HepG2 (cell line): ENCODE results near the gene ABHD3. TPM values are rescaled to one million over a fixed set of nuclear protein-coding genes. Genes with fewer than 3 reads are reported as not detected.
A peak's percentile ranks its signal among the peaks of the same experiment; 100 is the strongest.

Experiments used
- ARNTL ChIP-seq: sonication (generic); formaldehyde crosslinking; IDR thresholded peaks from 2 replicates; pipeline ENCODE4 v1.4.0; 2020; ENCODE audit warnings: mild to moderate bottlenecking, missing genetic modification reagents
- CAMTA2 ChIP-seq: sonication (generic); formaldehyde crosslinking; IDR thresholded peaks from 2 replicates; pipeline ENCODE4 v1.4.0; 2020; ENCODE audit warnings: mild to moderate bottlenecking, missing genetic modification reagents, borderline replicate concordance
- CBX1 ChIP-seq: IDR thresholded peaks from one replicate; pipeline ENCODE4 v1.6.1; 2016; ENCODE audit warnings: antibody characterized with exemption, low read depth
- GATAD2A ChIP-seq: IDR thresholded peaks from 2 replicates; pipeline ENCODE4 v1.6.1; 2016
- GZF1 ChIP-seq: sonication (generic); formaldehyde crosslinking; IDR thresholded peaks from 2 replicates; pipeline ENCODE4 v1.5.1; 2020; ENCODE audit warnings: mild to moderate bottlenecking, missing genetic modification reagents
- SP1 ChIP-seq, 2 experiments: fragments of 450-650 bp in 1 of 2; sonication (generic) in 1 of 2; formaldehyde crosslinking in 1 of 2; IDR thresholded peaks; 2 replicates each; pipeline versions ENCODE4 v1.4.0 to v1.6.1; 2016 to 2020; ENCODE audit warnings: missing genetic modification reagents in 1 of 2
- TBP ChIP-seq: sonication (generic); formaldehyde crosslinking; IDR thresholded peaks from 2 replicates; pipeline ENCODE4 v1.5.0; 2020; ENCODE audit warnings: missing genetic modification reagents
- TBX3 ChIP-seq: fragments of 450-650 bp; IDR thresholded peaks from 2 replicates; pipeline ENCODE4 v1.6.1; 2017; ENCODE audit warnings: antibody characterized with exemption, mild to moderate bottlenecking, inconsistent platforms, borderline replicate concordance
- ZNF138 ChIP-seq: sonication (generic); formaldehyde crosslinking; IDR thresholded peaks from 2 replicates; pipeline ENCODE4 v1.5.0; 2020; ENCODE audit warnings: mild to moderate bottlenecking, low read depth, missing genetic modification reagents
- ZNF292 ChIP-seq: sonication (generic); formaldehyde crosslinking; IDR thresholded peaks from 2 replicates; pipeline ENCODE4 v1.8.1; 2022; ENCODE audit warnings: mild to moderate bottlenecking, low read depth, missing genetic modification reagents, borderline replicate concordance
- ZNF331 ChIP-seq: sonication (generic); formaldehyde crosslinking; IDR thresholded peaks from 2 replicates; pipeline ENCODE4 v1.4.0; 2020; ENCODE audit warnings: missing genetic modification reagents
- ZNF432 ChIP-seq: sonication (generic); formaldehyde crosslinking; IDR thresholded peaks from 2 replicates; pipeline ENCODE4 v1.5.0; 2020; ENCODE audit warnings: missing genetic modification reagents, mild to moderate bottlenecking, borderline replicate concordance
- ZNF446 ChIP-seq: sonication (generic); formaldehyde crosslinking; IDR thresholded peaks from 2 replicates; pipeline ENCODE4 v1.5.0; 2020; ENCODE audit warnings: mild to moderate bottlenecking, missing genetic modification reagents
- ZNF674 ChIP-seq: sonication (generic); formaldehyde crosslinking; IDR thresholded peaks from 2 replicates; pipeline ENCODE4 v1.5.0; 2020; ENCODE audit warnings: low read depth, mild to moderate bottlenecking, missing genetic modification reagents
- polyA plus RNA-seq, 8 experiments: library from polyadenylated mRNA; depleted of rRNA in 3 of 8; stranded (reverse) in 7 of 8; unstranded in 1 of 8; fragments of >200 nt; fragmentation: Illumina TruSeq in 4 of 8; extraction: Trizol in 4 of 8; gene quantifications; 2 replicates each; pipeline versions ENCODE4 v1.2.1 to v1.2.3, GENCODE V29; 2011 to 2016; ENCODE audit warnings: low read depth in 4 of 8, missing spikeins in 1 of 8, mixed read lengths in 1 of 8; ENCODE audit not compliant: insufficient read depth in 1 of 8
- total RNA-seq, 5 experiments: library from RNA; depleted of rRNA; stranded (reverse); fragments of >200 nt; fragmentation: Illumina TruSeq; extraction: Trizol; gene quantifications; 2 replicates each; pipeline ENCODE4 v1.2.3, GENCODE V29; 2016; ENCODE audit warnings: low read depth in 1 of 5
- TF ChIP-seq, protein P1 (sequence below): sonication (generic); formaldehyde crosslinking; IDR thresholded peaks from 2 replicates; pipeline ENCODE4 v1.8.0; 2022; ENCODE audit warnings: mild to moderate bottlenecking, missing genetic modification reagents; ENCODE audit not compliant: insufficient replicate concordance
- TF ChIP-seq, protein P2 (sequence below): sonication (generic); formaldehyde crosslinking; IDR thresholded peaks from 2 replicates; pipeline ENCODE4 v1.5.0; 2020; ENCODE audit warnings: missing genetic modification reagents, mild to moderate bottlenecking, borderline replicate concordance
- TF ChIP-seq, protein P3 (sequence below): sonication (generic); formaldehyde crosslinking; IDR thresholded peaks from 2 replicates; pipeline ENCODE4 v1.8.0; 2022; ENCODE audit warnings: mild to moderate bottlenecking, missing genetic modification reagents
- TF ChIP-seq, protein P4 (sequence below): sonication (generic); formaldehyde crosslinking; IDR thresholded peaks from 2 replicates; pipeline ENCODE4 v1.4.0; 2020; ENCODE audit warnings: missing genetic modification reagents
- TF ChIP-seq, protein P5 (sequence below): sonication (generic); formaldehyde crosslinking; IDR thresholded peaks from 2 replicates; pipeline ENCODE4 v1.4.0; 2020; ENCODE audit warnings: mild to moderate bottlenecking, missing genetic modification reagents

ABHD3 gene
- total and polyA plus RNA-seq, 2 of the 13 experiments (the other 11 are each of a cell fraction or from before 2014, with no cell fraction given) = 32.1 to 40.2 TPM

DNA sequence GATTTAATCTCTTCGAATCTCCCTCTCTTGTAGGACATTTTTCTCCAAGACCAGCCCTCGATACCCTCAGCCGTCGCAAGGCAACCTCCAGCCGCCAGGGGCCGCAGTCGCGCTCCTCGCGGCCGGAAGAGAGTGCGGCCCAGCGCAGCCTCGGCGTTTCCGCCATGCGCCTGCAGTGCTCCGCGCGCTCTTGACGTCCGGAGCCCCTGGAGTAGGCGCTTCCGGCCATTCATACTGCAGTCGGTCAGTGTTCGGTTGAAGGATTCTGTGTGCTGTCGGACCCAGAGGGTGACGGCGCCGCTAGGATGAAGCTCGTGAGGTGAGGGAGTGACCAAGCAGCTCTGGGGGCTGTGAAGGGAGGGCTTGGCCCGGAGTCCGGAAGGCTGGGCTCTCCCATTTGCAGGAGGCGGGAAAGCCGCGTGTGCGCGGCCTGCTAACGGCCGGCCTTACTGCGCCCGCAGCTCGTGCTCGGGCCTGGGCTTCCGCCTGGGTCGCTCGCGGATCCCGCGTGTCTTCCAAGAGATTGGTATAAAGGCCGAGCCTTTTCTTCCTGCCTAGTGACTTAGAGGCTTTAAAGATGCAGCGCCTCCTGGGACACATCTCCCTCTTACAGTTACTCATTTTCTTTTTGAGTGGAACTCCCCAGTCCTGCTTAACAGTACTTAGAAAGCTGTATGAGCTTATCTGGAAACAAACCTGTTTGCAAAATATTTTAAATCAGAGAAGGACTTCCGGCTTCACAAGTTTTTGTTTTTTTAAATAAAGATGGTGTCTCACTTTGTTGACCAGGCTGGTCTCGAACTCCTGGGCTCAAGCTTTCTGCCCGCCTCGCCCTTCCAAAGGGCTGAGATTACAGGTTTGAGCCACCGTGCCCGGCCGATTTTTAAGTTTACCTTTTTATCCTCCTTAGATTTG is 92.2 kb downstream of the ABHD3 start, which contains the start of gene SNRPD1 (continued):
- TF ChIP-seq, protein P1, sequence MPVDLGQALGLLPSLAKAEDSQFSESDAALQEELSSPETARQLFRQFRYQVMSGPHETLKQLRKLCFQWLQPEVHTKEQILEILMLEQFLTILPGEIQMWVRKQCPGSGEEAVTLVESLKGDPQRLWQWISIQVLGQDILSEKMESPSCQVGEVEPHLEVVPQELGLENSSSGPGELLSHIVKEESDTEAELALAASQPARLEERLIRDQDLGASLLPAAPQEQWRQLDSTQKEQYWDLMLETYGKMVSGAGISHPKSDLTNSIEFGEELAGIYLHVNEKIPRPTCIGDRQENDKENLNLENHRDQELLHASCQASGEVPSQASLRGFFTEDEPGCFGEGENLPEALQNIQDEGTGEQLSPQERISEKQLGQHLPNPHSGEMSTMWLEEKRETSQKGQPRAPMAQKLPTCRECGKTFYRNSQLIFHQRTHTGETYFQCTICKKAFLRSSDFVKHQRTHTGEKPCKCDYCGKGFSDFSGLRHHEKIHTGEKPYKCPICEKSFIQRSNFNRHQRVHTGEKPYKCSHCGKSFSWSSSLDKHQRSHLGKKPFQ (CRISPR knock-in tag) = peak; percentile 91
- TF ChIP-seq GZF1 (CRISPR knock-in tag) (peak; percentile 91), TBP (CRISPR knock-in tag) (no peak), ZNF292 (CRISPR knock-in tag) (peak; percentile 52; the same call in 1 of the 2 replicates), ARNTL (CRISPR knock-in tag) (peak; percentile 66), CBX1 (peak; percentile 93), ZNF446 (no peak), ZNF432 (CRISPR knock-in tag) (no peak), ZNF331 (CRISPR knock-in tag) (peak; percentile 97), TBX3 (peak; percentile 17; the same call in 1 of the 2 replicates), GATAD2A (CRISPR knock-in tag) (peak; percentile 72), CAMTA2 (no peak; the same call in 1 of the 2 replicates), ZNF138 (CRISPR knock-in tag) (peak; percentile 94), ZNF674 (CRISPR knock-in tag) (peak; percentile 92; the same call in 1 of the 2 replicates), SP1 (IDR thresholded peaks at IDR 0.05) (no peak), SP1 (CRISPR knock-in tag; IDR thresholded peaks at IDR 0.05) (peak; percentile 32; the same call in 1 of the 2 replicates)
- TF ChIP-seq, protein P2, sequence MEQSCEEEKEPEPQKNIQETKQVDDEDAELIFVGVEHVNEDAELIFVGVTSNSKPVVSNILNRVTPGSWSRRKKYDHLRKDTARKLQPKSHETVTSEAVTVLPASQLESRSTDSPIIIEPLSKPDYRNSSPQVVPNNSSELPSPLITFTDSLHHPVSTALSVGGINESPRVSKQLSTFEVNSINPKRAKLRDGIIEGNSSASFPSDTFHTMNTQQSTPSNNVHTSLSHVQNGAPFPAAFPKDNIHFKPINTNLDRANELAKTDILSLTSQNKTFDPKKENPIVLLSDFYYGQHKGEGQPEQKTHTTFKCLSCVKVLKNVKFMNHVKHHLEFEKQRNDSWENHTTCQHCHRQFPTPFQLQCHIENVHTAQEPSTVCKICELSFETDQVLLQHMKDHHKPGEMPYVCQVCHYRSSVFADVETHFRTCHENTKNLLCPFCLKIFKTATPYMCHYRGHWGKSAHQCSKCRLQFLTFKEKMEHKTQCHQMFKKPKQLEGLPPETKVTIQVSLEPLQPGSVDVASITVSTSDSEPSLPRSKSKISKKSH = no peak; the same call in 1 of the 2 replicates
- TF ChIP-seq, protein P3, sequence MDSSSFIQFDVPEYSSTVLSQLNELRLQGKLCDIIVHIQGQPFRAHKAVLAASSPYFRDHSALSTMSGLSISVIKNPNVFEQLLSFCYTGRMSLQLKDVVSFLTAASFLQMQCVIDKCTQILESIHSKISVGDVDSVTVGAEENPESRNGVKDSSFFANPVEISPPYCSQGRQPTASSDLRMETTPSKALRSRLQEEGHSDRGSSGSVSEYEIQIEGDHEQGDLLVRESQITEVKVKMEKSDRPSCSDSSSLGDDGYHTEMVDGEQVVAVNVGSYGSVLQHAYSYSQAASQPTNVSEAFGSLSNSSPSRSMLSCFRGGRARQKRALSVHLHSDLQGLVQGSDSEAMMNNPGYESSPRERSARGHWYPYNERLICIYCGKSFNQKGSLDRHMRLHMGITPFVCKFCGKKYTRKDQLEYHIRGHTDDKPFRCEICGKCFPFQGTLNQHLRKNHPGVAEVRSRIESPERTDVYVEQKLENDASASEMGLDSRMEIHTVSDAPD (CRISPR knock-in tag) = 0 out of 2 replicates have a peak, but pooled peaks have one; percentile 41
- TF ChIP-seq, protein P4, sequence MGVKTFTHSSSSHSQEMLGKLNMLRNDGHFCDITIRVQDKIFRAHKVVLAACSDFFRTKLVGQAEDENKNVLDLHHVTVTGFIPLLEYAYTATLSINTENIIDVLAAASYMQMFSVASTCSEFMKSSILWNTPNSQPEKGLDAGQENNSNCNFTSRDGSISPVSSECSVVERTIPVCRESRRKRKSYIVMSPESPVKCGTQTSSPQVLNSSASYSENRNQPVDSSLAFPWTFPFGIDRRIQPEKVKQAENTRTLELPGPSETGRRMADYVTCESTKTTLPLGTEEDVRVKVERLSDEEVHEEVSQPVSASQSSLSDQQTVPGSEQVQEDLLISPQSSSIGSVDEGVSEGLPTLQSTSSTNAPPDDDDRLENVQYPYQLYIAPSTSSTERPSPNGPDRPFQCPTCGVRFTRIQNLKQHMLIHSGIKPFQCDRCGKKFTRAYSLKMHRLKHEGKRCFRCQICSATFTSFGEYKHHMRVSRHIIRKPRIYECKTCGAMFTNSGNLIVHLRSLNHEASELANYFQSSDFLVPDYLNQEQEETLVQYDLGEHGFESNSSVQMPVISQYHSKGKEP = no peak; the same call in 1 of the 2 replicates
- TF ChIP-seq, protein P5, sequence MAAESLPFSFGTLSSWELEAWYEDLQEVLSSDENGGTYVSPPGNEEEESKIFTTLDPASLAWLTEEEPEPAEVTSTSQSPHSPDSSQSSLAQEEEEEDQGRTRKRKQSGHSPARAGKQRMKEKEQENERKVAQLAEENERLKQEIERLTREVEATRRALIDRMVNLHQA (CRISPR knock-in tag) = no peak
